Mucosa of rectum (tissue), 2 donors: ENCODE data around the gene GHITM.
"Not testable (repeated sequence)": the region's sequence is repeated elsewhere in the genome, so short reads cannot be mapped to it uniquely, and the experiment has no call there.

Experiments
- H3K27ac ChIP-seq, 2 donors: one replicate each; pipeline ENCODE4 v1.7.0; 2013; ENCODE audit warnings: inconsistent platforms in 2 of 2, low read depth in 2 of 2, low read length in 2 of 2
- H3K27me3 ChIP-seq, 2 donors: one replicate each; pipeline ENCODE4 v1.7.0; 2013; ENCODE audit warnings: low read length in 2 of 2; ENCODE audit not compliant: control insufficient read depth in 2 of 2, insufficient read depth in 2 of 2
- H3K36me3 ChIP-seq, 2 donors: one replicate each; pipeline ENCODE4 v1.7.0; 2013; ENCODE audit warnings: low read length in 2 of 2; ENCODE audit not compliant: control insufficient read depth in 2 of 2, insufficient read depth in 2 of 2
- H3K4me1 ChIP-seq, 2 donors: one replicate each; pipeline ENCODE4 v1.7.0; 2013; ENCODE audit warnings: low read length in 2 of 2, mild to moderate bottlenecking in 1 of 2; ENCODE audit not compliant: control insufficient read depth in 2 of 2, insufficient read depth in 2 of 2
- H3K4me3 ChIP-seq, 2 donors: one replicate each; pipeline ENCODE4 v1.7.0; 2013; ENCODE audit warnings: low read length in 2 of 2
- H3K9ac ChIP-seq, 2 donors: one replicate each; pipeline ENCODE4 v1.7.0; 2013; ENCODE audit warnings: low read length in 2 of 2, low read depth in 1 of 2, mild to moderate bottlenecking in 1 of 2
- H3K9me3 ChIP-seq, 2 donors: one replicate each; pipeline ENCODE4 v1.7.0; 2013; ENCODE audit warnings: low read length in 2 of 2; ENCODE audit not compliant: control insufficient read depth in 2 of 2
- donor health status: healthy.
- donor health status: Normal muscosa, but diverticular disease.

The GHITM gene

DNA sequence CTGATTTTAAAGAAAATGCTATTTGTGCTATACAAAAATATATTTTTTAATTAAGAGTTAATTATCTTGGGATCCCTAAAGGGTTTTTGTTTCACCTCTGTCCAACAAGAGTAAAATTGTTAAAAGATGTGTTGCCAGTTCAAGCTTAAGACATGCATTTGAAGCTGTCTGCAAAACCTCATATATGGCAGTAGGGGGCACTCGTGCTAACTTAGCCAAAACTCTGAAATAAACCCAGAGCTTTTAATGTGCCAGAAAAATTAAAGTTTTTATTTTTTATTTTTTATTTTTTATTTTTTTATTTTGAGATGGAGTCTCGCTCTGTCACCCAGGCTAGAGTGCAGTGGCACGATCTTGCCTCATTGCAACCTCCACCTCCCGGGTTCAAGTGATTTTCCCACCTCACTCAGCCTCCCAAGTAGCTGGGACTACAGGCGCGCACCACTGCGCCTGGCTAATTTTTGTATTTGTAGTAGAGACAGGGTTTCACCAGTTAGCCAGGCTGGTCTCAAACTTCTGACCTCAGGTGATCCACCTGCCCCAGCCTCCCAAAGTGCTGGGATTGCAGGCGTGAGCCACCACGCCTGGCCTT is 8.8 kb downstream of the GHITM start:
- H3K27me3 ChIP-seq, H3K27ac ChIP-seq, H3K9me3 ChIP-seq, H3K4me1 ChIP-seq, H3K4me3 ChIP-seq, H3K9ac ChIP-seq: not testable (repeated sequence)
- H3K36me3 ChIP-seq = peaks cover 76 to 83% of the 10 kb centered on the region in 2 donors

GRCh38 chr10:84149854-84150253 is 10.5 kb downstream of the GHITM start:
- H3K9me3 ChIP-seq = no peaks in the 10 kb centered on the region
- H3K27me3 ChIP-seq = no peaks in the 10 kb centered on the region
- H3K9ac ChIP-seq = no peak overlapping the region
- peaks cover 66 to 76% of the 10 kb centered on the region in 2 donors for H3K36me3 ChIP-seq
- no peak overlapping the region for H3K4me3 ChIP-seq
- no peaks in the 10 kb centered on the region for H3K4me1 ChIP-seq
- H3K27ac ChIP-seq = no peak overlapping the region

DNA sequence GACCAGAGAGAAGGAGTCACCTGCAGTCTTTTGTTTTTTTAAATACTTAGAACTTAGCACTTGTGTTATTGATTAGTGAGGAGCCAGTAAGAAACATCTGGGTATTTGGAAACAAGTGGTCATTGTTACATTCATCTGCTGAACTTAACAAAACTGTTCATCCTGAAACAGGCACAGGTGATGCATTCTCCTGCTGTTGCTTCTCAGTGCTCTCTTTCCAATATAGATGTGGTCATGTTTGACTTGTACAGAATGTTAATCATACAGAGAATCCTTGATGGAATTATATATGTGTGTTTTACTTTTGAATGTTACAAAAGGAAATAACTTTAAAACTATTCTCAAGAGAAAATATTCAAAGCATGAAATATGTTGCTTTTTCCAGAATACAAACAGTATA is 13.5 kb downstream of the GHITM start:
- Histone ChIP-seq H3K9me3 (no peaks in the 10 kb centered on the region), H3K4me1 (no peaks in the 10 kb centered on the region), H3K9ac (no peak overlapping the region), H3K36me3 (peaks cover 49 to 51% of the 10 kb centered on the region in 2 donors), H3K4me3 (no peak overlapping the region), H3K27ac (no peak overlapping the region), H3K27me3 (no peaks in the 10 kb centered on the region)

GRCh38 chr10:84155521-84155920 is 16.2 kb downstream of the GHITM start:
- Histone ChIP-seq H3K36me3 (peaks cover 30 to 35% of the 10 kb centered on the region in 2 donors), H3K9me3 (no peaks in the 10 kb centered on the region), H3K27ac (no peak overlapping the region), H3K27me3 (no peaks in the 10 kb centered on the region), H3K4me3 (no peak overlapping the region), H3K9ac (no peak overlapping the region), H3K4me1 (peaks cover 0 to 4% of the 10 kb centered on the region in 2 donors)

- Histone ChIP-seq H3K4me3 (no peak overlapping the region), H3K9me3 (no peaks in the 10 kb centered on the region), H3K27ac (no peak overlapping the region), H3K36me3 (peaks cover 25 to 30% of the 10 kb centered on the region in 2 donors), H3K27me3 (no peaks in the 10 kb centered on the region), H3K4me1 (peaks cover 0 to 6% of the 10 kb centered on the region in 2 donors), H3K9ac (no peak overlapping the region)
These were observed 16.7 kb downstream of the GHITM start for GRCh38 chr10:84156009-84156408.

DNA sequence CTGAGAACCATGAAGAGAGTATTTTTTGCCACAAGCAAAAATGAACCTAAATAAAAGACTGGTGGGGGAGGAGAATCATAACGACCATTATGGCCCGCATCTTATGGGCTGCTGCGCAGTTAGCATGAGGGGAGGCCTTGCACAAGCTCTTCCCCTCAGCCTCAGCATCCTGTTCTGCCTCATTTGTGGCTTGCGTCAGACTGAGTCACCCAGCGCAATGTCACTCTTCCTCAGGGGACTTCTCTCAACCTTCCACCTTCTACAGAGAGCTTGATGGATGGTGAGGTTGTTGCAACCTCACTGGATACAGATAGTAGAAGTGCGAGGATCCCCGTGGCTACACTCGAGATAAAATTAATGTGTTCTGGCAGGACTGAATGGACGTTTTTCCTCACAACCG is 17.5 kb downstream of the GHITM start:
- no peak overlapping the region for H3K27ac ChIP-seq
- no peak overlapping the region for H3K9ac ChIP-seq

GRCh38 chr10:84158061-84158460 is 18.8 kb downstream of the GHITM start:
- H3K27me3 ChIP-seq = no peaks in the 10 kb centered on the region
- H3K4me3 ChIP-seq = no peak overlapping the region

More for the DNA sequence above, 17.5 kb downstream of the GHITM start:
- Histone ChIP-seq H3K27me3 (no peaks in the 10 kb centered on the region), H3K4me1 (peaks cover 0 to 9% of the 10 kb centered on the region in 2 donors), H3K4me3 (no peak overlapping the region), H3K9me3 (no peaks in the 10 kb centered on the region), H3K36me3 (peaks cover 22% of the 10 kb centered on the region in 2 donors)

GRCh38 chr10:84158550-84158949 is 19.2 kb downstream of the GHITM start:
- Histone ChIP-seq H3K4me1 (peaks cover under 1 to 16% of the 10 kb centered on the region in 2 donors), H3K4me3 (no peak overlapping the region), H3K27me3 (no peaks in the 10 kb centered on the region), H3K36me3 (peaks cover 7 to 8% of the 10 kb centered on the region in 2 donors), H3K27ac (no peak overlapping the region), H3K9me3 (no peaks in the 10 kb centered on the region), H3K9ac (no peak overlapping the region)

More at GRCh38 chr10:84158061-84158460, 18.8 kb downstream of the GHITM start:
- Histone ChIP-seq H3K36me3 (peaks cover 10 to 12% of the 10 kb centered on the region in 2 donors), H3K9ac (no peak overlapping the region), H3K27ac (no peak overlapping the region), H3K4me1 (peaks cover 0 to 11% of the 10 kb centered on the region in 2 donors), H3K9me3 (no peaks in the 10 kb centered on the region)

GRCh38 chr10:84159076-84159685 is 19.9 kb downstream of the GHITM start:
- H3K9me3 ChIP-seq = no peaks in the 10 kb centered on the region
- H3K27me3 ChIP-seq = no peaks in the 10 kb centered on the region
- peak overlapping the region in 1 of 2 donors; percentile 2 for H3K9ac ChIP-seq
- peaks cover 6 to 20% of the 10 kb centered on the region in 2 donors for H3K4me1 ChIP-seq
- peaks cover under 1 to 5% of the 10 kb centered on the region in 2 donors for H3K36me3 ChIP-seq
- H3K4me3 ChIP-seq = peak overlapping the region in 1 of 2 donors; percentile 10
- H3K27ac ChIP-seq = peak overlapping the region in 1 of 2 donors; percentile 6

- no peak overlapping the region for H3K27ac ChIP-seq
- H3K4me1 ChIP-seq = peaks cover 9 to 20% of the 10 kb centered on the region in 2 donors
- no peaks in the 10 kb centered on the region for H3K27me3 ChIP-seq
- no peak overlapping the region for H3K9ac ChIP-seq
- H3K36me3 ChIP-seq = no peaks in the 10 kb centered on the region
- no peak overlapping the region for H3K4me3 ChIP-seq
- H3K9me3 ChIP-seq = no peaks in the 10 kb centered on the region
These were observed 21.5 kb downstream of the GHITM start for GRCh38 chr10:84160663-84161362.
